ENCODE measurements around the gene GPD1L.

GPD1L gene

GRCh38 chr3:32095431-32095830 lies 11.0 kb upstream of the GPD1L start:
- Histone ChIP-seq H3K36me3 (ENCODE audit: insufficient read depth, low read length) (no peaks in the 10 kb centered on the region), H3K27me3 (ENCODE audit: insufficient read depth, low read length) (no peaks in the 10 kb centered on the region), H3K27ac (ENCODE audit: low read depth, low read length, poor library complexity, severe bottlenecking) (no peak overlapping the region), H3K4me3 (ENCODE audit: low read depth, low read length, poor library complexity, severe bottlenecking) (no peak overlapping the region), H3K9me2 (ENCODE audit: low read depth, low read length) (no peaks in the 10 kb centered on the region), H3K9ac (ENCODE audit: low read length) (no peak overlapping the region), H2AFZ (ENCODE audit: low read length) (no peak overlapping the region), H4K20me1 (ENCODE audit: insufficient read depth, low read length) (no peaks in the 10 kb centered on the region), H3K9me3 (ENCODE audit: low read length) (no peaks in the 10 kb centered on the region), H3F3A (ENCODE audit: insufficient read depth, low read length) (no peaks in the 10 kb centered on the region), H3K4me2 (ENCODE audit: low read length) (no peak overlapping the region), H3K79me2 (ENCODE audit: insufficient read depth, low read length) (no peaks in the 10 kb centered on the region), H3K4me1 (ENCODE audit: insufficient read depth, low read length, severe bottlenecking) (peaks cover 15% of the 10 kb centered on the region)
- no peak for TF ChIP-seq EZH2 (IDR thresholded peaks at IDR 0.05; ENCODE audit: borderline replicate concordance, low read length)
- no peak for TF ChIP-seq CTCF (IDR thresholded peaks at IDR 0.05; ENCODE audit: low read length)

GRCh38 chr3:32097768-32098167 lies 8.7 kb upstream of the GPD1L start:
- no peaks in the 10 kb centered on the region for H3K79me2 ChIP-seq (ENCODE audit: insufficient read depth, low read length)
- H3F3A ChIP-seq (ENCODE audit: insufficient read depth, low read length): no peaks in the 10 kb centered on the region
- H3K4me1 ChIP-seq (ENCODE audit: insufficient read depth, low read length, severe bottlenecking): peaks cover 5% of the 10 kb centered on the region
- H3K4me3 ChIP-seq (ENCODE audit: low read depth, low read length, poor library complexity, severe bottlenecking): no peak overlapping the region
- no peaks in the 10 kb centered on the region for H4K20me1 ChIP-seq (ENCODE audit: insufficient read depth, low read length)
- H3K27ac ChIP-seq (ENCODE audit: low read depth, low read length, poor library complexity, severe bottlenecking): no peak overlapping the region
- no peak overlapping the region for H2AFZ ChIP-seq (ENCODE audit: low read length)
- no peaks in the 10 kb centered on the region for H3K9me2 ChIP-seq (ENCODE audit: low read depth, low read length)
- no peak overlapping the region for H3K4me2 ChIP-seq (ENCODE audit: low read length)
- H3K9me3 ChIP-seq (ENCODE audit: low read length): no peaks in the 10 kb centered on the region
- H3K9ac ChIP-seq (ENCODE audit: low read length): no peak overlapping the region
- TF ChIP-seq EZH2 (IDR thresholded peaks at IDR 0.05; ENCODE audit: borderline replicate concordance, low read length): no peak
- no peak for TF ChIP-seq CTCF (IDR thresholded peaks at IDR 0.05; ENCODE audit: low read length)
- H3K36me3 ChIP-seq (ENCODE audit: insufficient read depth, low read length): no peaks in the 10 kb centered on the region
- H3K27me3 ChIP-seq (ENCODE audit: insufficient read depth, low read length): no peaks in the 10 kb centered on the region

- Histone ChIP-seq H3K79me2 (ENCODE audit: insufficient read depth, low read length) (no peaks in the 10 kb centered on the region), H3K9me2 (ENCODE audit: low read depth, low read length) (no peaks in the 10 kb centered on the region), H3K4me3 (ENCODE audit: low read depth, low read length, poor library complexity, severe bottlenecking) (no peak overlapping the region), H3K9me3 (ENCODE audit: low read length) (no peaks in the 10 kb centered on the region), H3K36me3 (ENCODE audit: insufficient read depth, low read length) (no peaks in the 10 kb centered on the region), H2AFZ (ENCODE audit: low read length) (no peak overlapping the region), H3K27ac (ENCODE audit: low read depth, low read length, poor library complexity, severe bottlenecking) (no peak overlapping the region), H3K4me1 (ENCODE audit: insufficient read depth, low read length, severe bottlenecking) (peaks cover 5% of the 10 kb centered on the region), H4K20me1 (ENCODE audit: insufficient read depth, low read length) (no peaks in the 10 kb centered on the region), H3K4me2 (ENCODE audit: low read length) (no peak overlapping the region), H3K27me3 (ENCODE audit: insufficient read depth, low read length) (no peaks in the 10 kb centered on the region), H3K9ac (ENCODE audit: low read length) (no peak overlapping the region), H3F3A (ENCODE audit: insufficient read depth, low read length) (no peaks in the 10 kb centered on the region)
- TF ChIP-seq EZH2 (IDR thresholded peaks at IDR 0.05; ENCODE audit: borderline replicate concordance, low read length) (no peak), CTCF (IDR thresholded peaks at IDR 0.05; ENCODE audit: low read length) (no peak)
Observed at GRCh38 chr3:32098528-32098927, 7.9 kb upstream of the GPD1L start.

Measured in OCI-LY1 (cell line).